Nephron (organoid): ENCODE measurements around the gene ZC3H7B.

Experiments used
- H3K27ac Mint-ChIP-seq, 3 experiments: 2 replicates each; pipeline ENCODE4 v1.8.0; 2020; ENCODE audit warnings: mixed read lengths in 3 of 3, mild to moderate bottlenecking in 2 of 3, moderate library complexity in 1 of 3
- H3K27me3 Mint-ChIP-seq: 2 replicates; pipeline ENCODE4 v1.8.0; 2021; ENCODE audit warnings: low read depth, mild to moderate bottlenecking, moderate library complexity, mixed read lengths
- H3K36me3 Mint-ChIP-seq: 2 replicates; pipeline ENCODE4 v1.8.0; 2020; ENCODE audit warnings: low read depth, mixed read lengths
- H3K4me1 Mint-ChIP-seq: 2 replicates; pipeline ENCODE4 v1.8.0; 2020; ENCODE audit warnings: mixed read lengths
- H3K4me3 Mint-ChIP-seq, 3 experiments: 2 replicates each; pipeline ENCODE4 v1.8.0; 2020; ENCODE audit warnings: mild to moderate bottlenecking in 3 of 3, mixed read lengths in 3 of 3, moderate library complexity in 2 of 3
- H3K9me3 Mint-ChIP-seq: 2 replicates; pipeline ENCODE4 v1.8.0; 2020; ENCODE audit warnings: mixed read lengths
- CTCF ChIP-seq, 3 experiments: fragments of 200-600 bp; sonication (generic); IDR thresholded peaks; one replicate each; pipeline ENCODE4 v1.5.0; 2021; ENCODE audit warnings: antibody characterized with exemption in 3 of 3; ENCODE audit not compliant: unreplicated experiment in 3 of 3

The ZC3H7B gene

DNA sequence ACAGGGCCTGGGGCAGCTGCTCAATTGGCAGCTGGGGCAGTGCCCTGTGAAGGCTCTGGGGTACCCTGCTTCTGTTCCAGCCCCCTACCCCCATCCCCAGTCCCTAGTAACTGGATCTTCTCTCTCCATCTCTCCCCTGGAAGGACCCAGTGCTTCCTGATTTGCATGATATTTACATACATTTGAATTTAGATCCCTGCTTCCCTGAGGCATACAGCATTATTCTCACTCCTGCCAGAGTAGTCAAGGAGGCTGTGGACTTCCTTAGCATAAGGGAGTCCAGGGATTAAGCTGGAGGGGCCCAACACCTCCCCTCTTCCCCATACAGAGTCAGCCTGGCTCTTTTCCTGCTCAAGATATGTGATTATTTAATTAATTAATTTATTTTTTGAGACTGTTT, 105.1 kb downstream of the ZC3H7B start:
- H3K9me3 Mint-ChIP-seq = no peaks in the 10 kb centered on the region
- H3K36me3 Mint-ChIP-seq = no peaks in the 10 kb centered on the region
- no peak overlapping the region for H3K4me3 Mint-ChIP-seq
- peaks cover 3% of the 10 kb centered on the region for H3K27me3 Mint-ChIP-seq
- no peak for TF ChIP-seq CTCF (IDR thresholded peaks at IDR 0.05; ENCODE audit: unreplicated experiment in 3 of 3)
- H3K4me1 Mint-ChIP-seq = peaks cover 17% of the 10 kb centered on the region
- H3K27ac Mint-ChIP-seq = no peak overlapping the region

DNA sequence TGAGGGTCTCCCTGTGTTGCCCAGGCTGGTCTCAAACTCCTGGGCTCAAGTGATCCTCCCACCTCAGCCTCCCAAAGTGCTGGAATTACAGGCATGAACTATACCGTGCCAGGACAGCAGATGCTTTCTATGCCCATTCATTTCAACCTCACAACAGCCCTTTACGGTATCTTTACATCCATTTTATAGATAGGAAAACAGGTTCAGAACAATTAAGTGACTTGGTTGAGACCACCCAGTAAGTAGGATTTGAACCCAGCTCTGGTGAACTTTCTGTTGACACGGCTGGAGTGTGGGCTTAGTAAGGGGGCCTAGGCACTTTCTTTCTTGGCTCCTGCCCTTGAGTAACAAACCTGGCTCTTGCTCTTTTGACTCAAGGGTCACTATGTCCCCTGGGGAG, 106.1 kb downstream of the ZC3H7B start:
- no peak overlapping the region for H3K27ac Mint-ChIP-seq
- no peak overlapping the region for H3K4me3 Mint-ChIP-seq
- H3K27me3 Mint-ChIP-seq = peaks cover 3% of the 10 kb centered on the region
- TF ChIP-seq CTCF (IDR thresholded peaks at IDR 0.05; ENCODE audit: unreplicated experiment in 3 of 3) = no peak
- peaks cover 14% of the 10 kb centered on the region for H3K4me1 Mint-ChIP-seq
- no peaks in the 10 kb centered on the region for H3K9me3 Mint-ChIP-seq
- H3K36me3 Mint-ChIP-seq = no peaks in the 10 kb centered on the region

GRCh38 chr22:41408665-41409064, 107.3 kb downstream of the ZC3H7B start:
- H3K27me3 Mint-ChIP-seq = peaks cover 1% of the 10 kb centered on the region
- H3K27ac Mint-ChIP-seq = no peak overlapping the region
- no peak for TF ChIP-seq CTCF (IDR thresholded peaks at IDR 0.05; ENCODE audit: unreplicated experiment in 3 of 3)
- H3K4me3 Mint-ChIP-seq = no peak overlapping the region
- peaks cover 8% of the 10 kb centered on the region for H3K4me1 Mint-ChIP-seq
- H3K9me3 Mint-ChIP-seq = no peaks in the 10 kb centered on the region
- H3K36me3 Mint-ChIP-seq = no peaks in the 10 kb centered on the region
